Mucosa of descending colon (tissue), 3 donors: ENCODE results near the gene SIX5. TPM values are rescaled to one million over a fixed set of nuclear protein-coding genes. Genes with fewer than 3 reads are reported as not detected.

Experiments
- ATAC-seq: fragments of 200-7000 bp; cut with Tn5 transposase; one replicate; pipeline ENCODE4 v1.9.1; 2020; ENCODE audit warnings: mild to moderate bottlenecking, moderate library complexity
- DNase-seq, 3 donors: peaks; one replicate each; pipeline ENCODE4 v3.0.0-alpha.2; 2020
- H3K36me3 ChIP-seq: fragments of 200-600 bp; one replicate; pipeline ENCODE4 v1.8.0; 2021; ENCODE audit warnings: low read depth, mild to moderate bottlenecking
- H3K4me1 ChIP-seq: fragments of 200-600 bp; one replicate; pipeline ENCODE4 v1.8.0; 2021; ENCODE audit warnings: low read depth, mild to moderate bottlenecking
- H3K4me3 ChIP-seq: fragments of 200-600 bp; one replicate; pipeline ENCODE4 v1.8.0; 2021; ENCODE audit warnings: mild to moderate bottlenecking
- H3K9me3 ChIP-seq: fragments of 200-600 bp; one replicate; pipeline ENCODE4 v1.8.0; 2021; ENCODE audit warnings: mild to moderate bottlenecking
- CTCF ChIP-seq: fragments of 200-600 bp; IDR thresholded peaks from one replicate; pipeline ENCODE4 v1.8.0; 2022; ENCODE audit warnings: antibody characterized with exemption, mild to moderate bottlenecking
- intact Hi-C, 2 donors: fragments of 100-400 bp; cut with DNase I in 1 of 2; cut with micrococcal nuclease in 1 of 2; formaldehyde crosslinking; loops; one replicate each; pipeline versions ENCODE4 v1.11.0 to v1.11.1; 2022; cut with DNase I, micrococcal nuclease
- total RNA-seq, 3 donors: library from RNA; stranded (reverse); fragmentation: NEBNext Ultra II Directional in 2 of 3; extraction: Animal tissue kit (Norgen Biotek cat#: 25700) in 2 of 3; gene quantifications; one replicate each; pipeline versions ENCODE4 v1.2.1 to v1.2.4, GENCODE V29; 2021 to 2023
- donor health status: DM: no; HTN: no; CAD: no; lungs with moderate emphysema.
- donor health status: DM: no; HTN: no; CAD: no.
- donor health status: DM: no; HTN: yes; CAD: no.

Gene SIX5
- total RNA-seq, 3 donors from 2014 or later = 9.6 to 35.6 (median 11.1) TPM

GRCh38 chr19:45780448-45781213 is 11.6 kb upstream of the SIX5 start:
- ATAC-seq = no peak
- intact Hi-C loops = no loop called here

GRCh38 chr19:45780146-45780447 is 11.0 kb upstream of the SIX5 start:
- DNase-seq (no peak), ATAC-seq (no peak)
- Histone ChIP-seq H3K36me3 (no peaks in the 10 kb centered on the region), H3K4me1 (peaks cover 18% of the 10 kb centered on the region), H3K9me3 (no peaks in the 10 kb centered on the region), H3K4me3 (no peak overlapping the region)
- intact Hi-C loops = no loop called here
- TF ChIP-seq CTCF = no peak

More at GRCh38 chr19:45780448-45781213, 11.6 kb upstream of the SIX5 start:
- Histone ChIP-seq H3K36me3 (no peaks in the 10 kb centered on the region), H3K4me3 (no peak overlapping the region), H3K9me3 (no peaks in the 10 kb centered on the region), H3K4me1 (peaks cover 18% of the 10 kb centered on the region)
- no peak for DNase-seq
- TF ChIP-seq CTCF = no peak

GRCh38 chr19:45779231-45780145 is 10.4 kb upstream of the SIX5 start:
- H3K4me3 ChIP-seq = no peak overlapping the region
- H3K4me1 ChIP-seq = peaks cover 18% of the 10 kb centered on the region
- DNase-seq (peak; percentile 94 to 99 (median 99)), ATAC-seq (peak; percentile 93)
- intact Hi-C loops = no loop called here
- no peaks in the 10 kb centered on the region for H3K36me3 ChIP-seq
- TF ChIP-seq CTCF = peak; percentile 67
- no peaks in the 10 kb centered on the region for H3K9me3 ChIP-seq

- H3K36me3 ChIP-seq = no peaks in the 10 kb centered on the region
- intact Hi-C loops = no loop called here
- peaks cover 18% of the 10 kb centered on the region for H3K4me1 ChIP-seq
- DNase-seq (no peak), ATAC-seq (no peak)
- no peak for TF ChIP-seq CTCF
- no peak overlapping the region for H3K4me3 ChIP-seq
- no peaks in the 10 kb centered on the region for H3K9me3 ChIP-seq
Measured at GRCh38 chr19:45778010-45778661, 9.1 kb upstream of the SIX5 start.

GRCh38 chr19:45777395-45777961 is 8.4 kb upstream of the SIX5 start:
- no peaks in the 10 kb centered on the region for H3K36me3 ChIP-seq
- no peaks in the 10 kb centered on the region for H3K9me3 ChIP-seq
- no peak for TF ChIP-seq CTCF
- ATAC-seq (no peak), DNase-seq (no peak)
- H3K4me1 ChIP-seq = peaks cover 18% of the 10 kb centered on the region
- no peak overlapping the region for H3K4me3 ChIP-seq
- intact Hi-C loops = no loop called here
